Transverse colon (tissue), 4 donors: ENCODE measurements around the gene DOHH. TPM values are rescaled to one million over a fixed set of nuclear protein-coding genes. Genes with fewer than 3 reads are reported as not detected.

ENCODE experiments used
- DNase-seq: peaks from one replicate; pipeline ENCODE4 v3.0.0-alpha.2; 2019
- H3K27ac ChIP-seq, 4 donors: fragments of 200-600 bp; sonication (generic); 2 replicates each; pipeline ENCODE4 v1.5.1; 2016 to 2018; ENCODE audit warnings: inconsistent platforms in 4 of 4
- H3K27me3 ChIP-seq: fragments of 200-600 bp; sonication (generic); 2 replicates; pipeline ENCODE4 v1.5.1; 2017; ENCODE audit warnings: inconsistent platforms
- H3K36me3 ChIP-seq, 4 donors: fragments of 200-600 bp; sonication (generic); 2 replicates each; pipeline ENCODE4 v1.5.1; 2017 to 2019; ENCODE audit warnings: inconsistent platforms in 4 of 4
- H3K4me1 ChIP-seq, 4 donors: fragments of 200-600 bp; sonication (generic); 2 replicates each; pipeline ENCODE4 v1.5.1; 2017 to 2020; ENCODE audit warnings: inconsistent platforms in 4 of 4
- H3K4me3 ChIP-seq, 4 donors: fragments of 200-600 bp; sonication (generic); 1 replicate in 1 of 4; 2 replicates in 3 of 4; pipeline versions ENCODE4 v1.5.1 to v1.6.1; 2017 to 2019; ENCODE audit warnings: inconsistent platforms in 4 of 4
- H3K9me3 ChIP-seq, 2 donors: fragments of 200-600 bp; sonication (generic); 2 replicates each; pipeline ENCODE4 v1.5.1; 2017 to 2019; ENCODE audit warnings: inconsistent platforms in 2 of 2
- EP300 ChIP-seq: sonication (generic); formaldehyde crosslinking; IDR thresholded peaks from one replicate; pipeline ENCODE4 v1.6.1; 2017; ENCODE audit warnings: antibody characterized with exemption, low read depth
- POLR2A ChIP-seq: fragments of 450-650 bp; IDR thresholded peaks from one replicate; pipeline ENCODE4 v1.6.1; 2016; ENCODE audit warnings: antibody characterized with exemption, mild to moderate bottlenecking, moderate library complexity
- POLR2AphosphoS5 ChIP-seq, 3 donors: sonication (generic); formaldehyde crosslinking; IDR thresholded peaks; one replicate each; pipeline ENCODE4 v1.6.1; 2016; ENCODE audit warnings: antibody characterized with exemption in 3 of 3
- WGBS, 2 donors: methylation state at CpG; one replicate each; pipeline ENCODE4 v1.1.5; 2018; ENCODE audit warnings: low coverage in 1 of 2; 5-methylcytosine and 5-hydroxymethylcytosine counted together
- in situ Hi-C, 4 donors: fragments of 200-750 bp; cut with MboI; loops; one replicate each; pipeline versions ENCODE4 v1.15.0 to v1.15.1; 2017; ENCODE audit warnings: low sequenced_read_pairs in 3 of 4, low pct_ligation_motif_present in 1 of 4, low pct_unique_long_range_greater_than_20kb in 1 of 4
- intact Hi-C: fragments of 100-400 bp; cut with DNase I; formaldehyde crosslinking; loops from one replicate; pipeline ENCODE4 v1.15.1; 2023; ENCODE audit warnings: low total_unique reads
- total RNA-seq, 4 donors: library from RNA; depleted of rRNA; stranded (reverse); fragments of >200 nt; gene quantifications; one replicate each; pipeline ENCODE4 v1.1.0, GENCODE V29; 2016
- TF ChIP-seq, protein P1 (sequence below), 5 experiments: fragments of 200-600 bp in 3 of 5; fragments of 450-650 bp in 2 of 5; sonication (generic) in 3 of 5; IDR thresholded peaks; 1 replicate in 2 of 5; 2 replicates in 3 of 5; pipeline ENCODE4 v1.5.1; 2016 to 2017; ENCODE audit warnings: antibody characterized with exemption in 5 of 5, inconsistent platforms in 3 of 5, mild to moderate bottlenecking in 2 of 5, moderate library complexity in 1 of 5

The DOHH gene
- total RNA-seq, 4 donors from 2014 or later: 7.2 to 13.5 (median 10.8) TPM

DNA sequence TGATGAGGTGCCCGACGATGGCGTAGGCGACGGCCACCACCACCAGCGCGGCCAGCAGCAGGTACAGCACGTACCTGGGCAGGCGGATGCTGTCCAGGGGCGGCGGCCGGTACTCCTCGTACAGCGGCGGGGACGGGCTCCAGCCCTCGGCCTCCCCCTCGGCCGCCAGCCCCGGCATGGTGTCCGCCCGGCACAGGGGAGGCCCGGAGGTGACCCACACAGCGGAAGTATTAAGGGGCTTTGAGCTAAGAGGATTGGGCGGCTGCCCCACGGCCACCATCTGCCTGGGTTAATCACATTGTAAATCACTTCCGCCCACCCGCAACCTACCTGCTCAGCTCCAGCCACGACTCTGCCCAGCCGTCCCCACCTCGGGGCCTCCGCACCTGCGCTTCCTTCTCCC lies 17.2 kb downstream of the DOHH start, which contains the start of gene SMIM44:
Gene SMIM44, minus strand, starts transcription at position 216 of the 403 bp plus-strand sequence. Its CDS starts 38 bp downstream, at position 178.
- intact Hi-C loops (no loop called here), in situ Hi-C loops (loop anchor here in 1 of 4 donors (10.0 kb wide), 1 partner anchor 178 kb away; no protein-coding TSS in a partner anchor)
- 11 to 31% methylated on average over 6 to 16 of the region's 33 CpGs for WGBS, 2 donors
- DNase-seq: peak; percentile 53
- peak within 1 kb of the TSS; percentile 44 to 73 (median 71) for H3K27ac ChIP-seq
- TF ChIP-seq, protein P1, sequence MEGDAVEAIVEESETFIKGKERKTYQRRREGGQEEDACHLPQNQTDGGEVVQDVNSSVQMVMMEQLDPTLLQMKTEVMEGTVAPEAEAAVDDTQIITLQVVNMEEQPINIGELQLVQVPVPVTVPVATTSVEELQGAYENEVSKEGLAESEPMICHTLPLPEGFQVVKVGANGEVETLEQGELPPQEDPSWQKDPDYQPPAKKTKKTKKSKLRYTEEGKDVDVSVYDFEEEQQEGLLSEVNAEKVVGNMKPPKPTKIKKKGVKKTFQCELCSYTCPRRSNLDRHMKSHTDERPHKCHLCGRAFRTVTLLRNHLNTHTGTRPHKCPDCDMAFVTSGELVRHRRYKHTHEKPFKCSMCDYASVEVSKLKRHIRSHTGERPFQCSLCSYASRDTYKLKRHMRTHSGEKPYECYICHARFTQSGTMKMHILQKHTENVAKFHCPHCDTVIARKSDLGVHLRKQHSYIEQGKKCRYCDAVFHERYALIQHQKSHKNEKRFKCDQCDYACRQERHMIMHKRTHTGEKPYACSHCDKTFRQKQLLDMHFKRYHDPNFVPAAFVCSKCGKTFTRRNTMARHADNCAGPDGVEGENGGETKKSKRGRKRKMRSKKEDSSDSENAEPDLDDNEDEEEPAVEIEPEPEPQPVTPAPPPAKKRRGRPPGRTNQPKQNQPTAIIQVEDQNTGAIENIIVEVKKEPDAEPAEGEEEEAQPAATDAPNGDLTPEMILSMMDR (IDR thresholded peaks at IDR 0.05): no peak
- TF ChIP-seq POLR2A: peak; percentile 59
- peak in 2 of 3 donors; percentile 20 to 28 for TF ChIP-seq POLR2AphosphoS5 (IDR thresholded peaks at IDR 0.05)
- no peak for TF ChIP-seq EP300
- peaks cover 20% of the 10 kb centered on the region for H3K27me3 ChIP-seq
- H3K4me3 ChIP-seq: peak within 1 kb of the TSS in 3 of 4 donors; percentile 22 to 42 (median 38)
- H3K9me3 ChIP-seq: no peaks in the 10 kb centered on the region
- H3K36me3 ChIP-seq: no peaks in the 10 kb centered on the region
- H3K4me1 ChIP-seq: peaks cover 0 to 24% (median 15%) of the 10 kb centered on the region in 4 donors

DNA sequence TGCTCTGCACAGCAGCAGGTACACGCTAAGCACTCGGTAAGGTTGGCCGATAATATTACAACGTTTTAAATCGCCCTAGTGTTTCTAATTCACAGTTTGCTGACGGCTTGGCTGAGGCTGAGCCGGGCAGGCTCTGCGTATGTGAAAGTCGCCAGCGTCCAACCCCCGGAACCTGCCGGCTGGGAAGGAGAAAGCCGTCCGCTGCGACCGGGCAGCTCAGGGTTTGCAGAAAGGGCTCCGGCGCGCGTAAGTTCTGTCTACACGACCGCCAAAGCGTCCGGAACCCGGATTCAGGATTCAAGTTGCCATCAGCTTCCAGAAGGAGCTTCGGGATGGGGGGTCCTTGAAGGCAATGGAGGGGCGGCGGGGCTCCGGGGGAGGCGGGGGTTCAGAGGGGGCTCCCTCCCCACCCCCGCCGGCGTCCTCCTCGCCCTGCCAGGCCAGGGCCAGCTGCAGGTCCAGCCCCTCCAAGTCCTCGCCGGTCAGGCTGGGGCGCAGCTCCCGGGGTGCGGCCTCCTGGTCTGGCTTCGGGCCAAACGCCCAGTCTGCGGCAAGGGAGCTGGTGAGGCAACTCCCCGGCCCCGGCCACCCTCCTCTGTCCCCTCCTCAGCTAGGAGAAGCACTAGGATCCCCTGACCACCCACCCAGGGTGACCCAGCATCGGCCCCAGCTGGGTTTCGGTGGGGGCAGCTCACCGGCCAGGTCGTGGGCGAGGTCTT lies 17.8 kb downstream of the DOHH start:
- intact Hi-C loops (no loop called here), in situ Hi-C loops (loop anchor here in 1 of 4 donors (10.0 kb wide), 1 partner anchor 178 kb away; no protein-coding TSS in a partner anchor)
- TF ChIP-seq EP300 (no peak), POLR2AphosphoS5 (IDR thresholded peaks at IDR 0.05) (no peak), POLR2A (no peak)
- TF ChIP-seq, protein P1 (IDR thresholded peaks at IDR 0.05): no peak
- H3K4me3 ChIP-seq: peak overlapping the region in 3 of 4 donors; percentile 22 to 42 (median 38)
- no peaks in the 10 kb centered on the region for H3K9me3 ChIP-seq
- H3K27me3 ChIP-seq: peaks cover 20% of the 10 kb centered on the region
- peak; percentile 77 for DNase-seq
- H3K27ac ChIP-seq: peak overlapping the region; percentile 44 to 73 (median 71)
- H3K36me3 ChIP-seq: no peaks in the 10 kb centered on the region
- 54% methylated on average over 33 of the region's 49 CpGs; no CpG with 5 or more reads in 1 of the 2 donors for WGBS, 2 donors
- peaks cover 0 to 24% (median 15%) of the 10 kb centered on the region in 4 donors for H3K4me1 ChIP-seq

DNA sequence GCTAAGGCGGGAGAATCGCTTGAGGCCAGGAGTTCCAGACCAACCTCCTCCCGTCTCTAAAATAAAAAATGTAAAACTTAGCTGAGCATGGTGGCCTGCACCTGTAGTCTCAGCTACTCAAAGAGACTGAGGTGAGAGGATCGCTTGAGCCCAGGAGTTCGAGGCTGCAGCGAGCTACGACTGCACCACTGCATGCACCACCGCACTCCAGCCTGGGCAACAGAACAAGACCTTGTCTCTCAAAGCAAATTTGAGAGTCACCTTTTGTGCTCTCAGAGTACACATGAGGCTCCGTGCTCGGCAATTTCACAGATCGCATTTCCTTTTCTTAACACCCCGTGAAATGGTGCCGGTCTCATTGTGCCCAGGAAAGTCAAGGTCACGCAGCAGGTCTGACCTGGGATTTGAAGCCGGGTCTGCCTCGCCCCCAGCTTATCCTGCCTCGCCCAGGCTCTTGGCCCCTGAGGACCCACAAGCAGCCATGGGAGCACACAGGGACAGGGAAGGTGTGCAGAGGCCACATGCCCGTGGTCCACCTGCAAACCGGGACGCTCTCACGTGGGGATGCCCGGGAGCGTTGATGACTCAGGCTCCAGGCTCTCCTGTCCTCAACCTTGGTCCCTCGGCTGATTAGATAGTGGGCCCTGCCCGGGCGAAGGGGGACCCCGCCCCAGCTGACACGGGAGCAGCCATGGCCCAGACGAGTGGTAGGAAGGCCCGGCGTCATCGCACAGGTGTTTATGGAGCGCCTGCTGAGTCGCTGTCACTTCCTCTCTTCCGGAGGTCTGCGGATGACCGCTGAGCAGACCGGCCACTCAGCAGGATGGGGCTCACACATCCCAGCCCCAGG lies 19.0 kb downstream of the DOHH start:
- no peaks in the 10 kb centered on the region for H3K36me3 ChIP-seq
- intact Hi-C loops (no loop called here), in situ Hi-C loops (loop anchor here in 1 of 4 donors (10.0 kb wide), 1 partner anchor 177 kb away; no protein-coding TSS in a partner anchor)
- no peaks in the 10 kb centered on the region for H3K9me3 ChIP-seq
- 68% methylated on average over 35 of the region's 38 CpGs; no CpG with 5 or more reads in 1 of the 2 donors for WGBS, 2 donors
- H3K4me1 ChIP-seq: peaks cover 0 to 24% (median 15%) of the 10 kb centered on the region in 4 donors
- no peak overlapping the region for H3K4me3 ChIP-seq
- no peak for DNase-seq
- no peak overlapping the region for H3K27ac ChIP-seq
- no peak for TF ChIP-seq POLR2A
- TF ChIP-seq, protein P1 (IDR thresholded peaks at IDR 0.05): no peak
- TF ChIP-seq EP300: no peak
- TF ChIP-seq POLR2AphosphoS5 (IDR thresholded peaks at IDR 0.05): no peak
- H3K27me3 ChIP-seq: peaks cover 20% of the 10 kb centered on the region
